ENCODE data around the gene ELF4. TPM values are rescaled to one million over a fixed set of nuclear protein-coding genes. Genes with fewer than 3 reads are reported as not detected.
A peak's percentile ranks its signal among the peaks of the same experiment; 100 is the strongest.

The ELF4 gene
- 26.1 and 26.6 TPM in 2 replicates for total RNA-seq

DNA sequence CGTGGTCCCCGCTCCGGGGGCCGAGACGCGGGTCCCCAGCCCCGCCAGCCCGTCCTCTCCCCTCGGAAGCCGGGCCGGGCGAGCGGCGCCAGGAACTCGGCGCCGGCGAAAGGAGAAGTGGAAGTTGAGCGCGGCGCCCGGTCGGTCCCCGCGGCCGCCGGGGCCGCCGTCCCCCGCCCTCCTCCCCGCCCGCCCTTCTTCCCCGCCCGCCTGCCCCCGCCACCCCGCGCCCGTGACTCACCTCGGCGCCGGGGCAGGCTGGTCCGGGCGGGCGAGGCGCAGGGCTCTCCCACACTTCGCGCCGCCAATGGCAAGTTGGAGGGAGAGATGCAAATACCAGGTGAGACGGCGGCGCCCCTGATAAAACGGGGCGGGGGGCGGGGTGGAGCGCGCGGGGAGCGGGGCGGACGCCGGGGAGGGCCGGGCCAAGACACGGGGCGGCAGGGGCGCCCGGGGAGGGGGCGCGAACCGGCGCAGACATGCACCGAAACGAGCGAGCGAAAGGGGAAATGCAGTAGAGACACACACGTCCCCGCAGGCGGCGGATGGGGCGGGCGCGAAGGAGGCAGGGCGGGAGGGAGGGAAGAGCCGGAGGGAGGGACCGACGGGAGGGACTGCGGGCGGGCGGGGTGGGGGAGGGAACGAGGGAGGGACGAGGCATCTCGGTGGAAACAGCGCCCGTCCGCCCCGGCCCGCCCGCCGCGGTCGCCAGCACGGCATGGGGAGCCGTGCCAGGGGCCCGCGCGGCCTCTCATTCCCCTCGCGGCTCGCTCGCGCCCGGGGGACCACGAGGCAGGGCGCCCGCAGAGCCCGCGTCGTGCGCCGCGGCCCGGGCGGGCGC is at the start of gene ELF4:
Gene ELF4, minus strand, starts transcription at position 119 of the 841 bp plus-strand sequence. CDS start 29,167 bp downstream, outside the sequence.
- Mint-ChIP-seq H3K27ac (peak within 1 kb of the TSS; percentile 92), H3K27me3 (ENCODE audit: insufficient read depth) (no peaks in the 10 kb centered on the region)
- intact Hi-C loops (cut with micrococcal nuclease): loop anchor here (1.0 kb wide), 2 partner anchors 10 to 28 kb away; no protein-coding TSS in a partner anchor

DNA sequence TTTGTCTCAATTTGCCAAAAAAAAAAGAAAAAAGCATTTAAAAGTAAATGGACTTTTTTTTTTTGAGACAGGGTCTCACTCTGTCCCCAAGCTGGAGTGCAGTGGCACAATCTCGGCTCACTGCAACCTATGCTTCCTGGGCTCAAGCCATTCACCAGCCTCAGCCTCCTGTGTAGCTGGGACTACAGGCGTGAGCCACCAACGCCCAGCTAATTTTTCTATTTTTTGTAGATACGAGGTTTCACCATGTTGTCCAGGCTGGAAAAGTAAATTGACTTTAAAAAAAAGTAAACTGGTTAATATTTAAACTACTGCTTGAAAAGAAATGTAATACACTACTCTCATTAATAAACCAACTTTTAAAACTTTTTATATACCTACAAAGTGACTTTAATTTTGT is 49.5 kb upstream of the ELF4 start:
- H3K4me1 Mint-ChIP-seq (ENCODE audit: low read depth): peaks cover 21% of the 10 kb centered on the region
- H3K4me3 Mint-ChIP-seq: no peak overlapping the region
- no peaks in the 10 kb centered on the region for H3K27me3 Mint-ChIP-seq (ENCODE audit: insufficient read depth)
- intact Hi-C loops (cut with micrococcal nuclease): no loop called here
- peaks cover 3% of the 10 kb centered on the region for H3K36me3 Mint-ChIP-seq (ENCODE audit: low read depth)
- DNase-seq (ENCODE audit: low spot score): no peak
- no peaks in the 10 kb centered on the region for H3K9me3 Mint-ChIP-seq
- H3K27ac Mint-ChIP-seq: no peak overlapping the region

More for the DNA sequence above, at the start of gene ELF4:
- peak; percentile 38 for DNase-seq (ENCODE audit: low spot score)
- peaks cover 21% of the 10 kb centered on the region for H3K4me1 Mint-ChIP-seq (ENCODE audit: low read depth)
- H3K9me3 Mint-ChIP-seq: no peaks in the 10 kb centered on the region
- H3K4me3 Mint-ChIP-seq: peak within 1 kb of the TSS; percentile 93
- peaks cover 2% of the 10 kb centered on the region for H3K36me3 Mint-ChIP-seq (ENCODE audit: low read depth)

DNA sequence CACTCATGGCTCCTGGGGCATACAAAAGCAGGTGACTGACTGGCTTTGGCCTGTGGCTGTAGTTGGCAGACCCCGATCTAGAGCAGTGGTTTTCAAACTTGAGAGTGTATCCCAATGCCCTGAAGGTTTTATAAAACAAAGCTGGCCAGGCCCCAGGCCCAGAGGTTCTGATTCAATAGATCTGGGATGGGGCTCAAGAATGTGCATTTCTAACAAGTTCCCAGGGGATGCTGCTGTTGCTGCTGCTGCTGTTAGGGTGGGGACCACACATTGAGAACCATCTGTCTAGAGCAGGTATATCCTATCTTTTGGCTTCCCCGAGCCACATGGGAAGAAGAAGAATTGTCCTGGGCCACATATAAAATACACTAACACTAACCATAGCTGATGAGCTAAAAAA is 48.0 kb upstream of the ELF4 start:
- intact Hi-C loops (cut with micrococcal nuclease): no loop called here
- no peak for DNase-seq (ENCODE audit: low spot score)
- Mint-ChIP-seq H3K27me3 (ENCODE audit: insufficient read depth) (no peaks in the 10 kb centered on the region), H3K36me3 (ENCODE audit: low read depth) (peaks cover 6% of the 10 kb centered on the region), H3K4me3 (no peak overlapping the region), H3K27ac (no peak overlapping the region), H3K9me3 (no peaks in the 10 kb centered on the region), H3K4me1 (ENCODE audit: low read depth) (peaks cover 21% of the 10 kb centered on the region)

DNA sequence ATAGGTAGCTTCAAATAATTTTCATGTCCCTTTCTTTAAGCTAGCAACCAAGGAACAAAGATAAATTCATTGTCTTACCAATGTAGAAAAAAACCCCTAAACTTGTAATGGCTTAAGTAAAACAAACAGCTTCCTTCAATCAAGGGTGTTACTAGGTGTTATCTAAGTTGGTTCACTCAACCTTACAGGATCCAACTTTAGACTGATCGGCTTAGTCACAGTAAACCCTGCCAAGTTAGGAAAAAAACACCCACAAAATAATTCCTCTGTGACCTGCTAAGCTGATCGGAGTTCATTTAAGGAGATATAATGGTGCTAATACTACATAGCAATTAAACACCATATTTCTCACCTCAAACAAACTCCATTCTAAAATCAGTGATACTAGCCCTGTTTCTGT is 45.3 kb upstream of the ELF4 start:
- intact Hi-C loops (cut with micrococcal nuclease): no loop called here
- Mint-ChIP-seq H3K27me3 (ENCODE audit: insufficient read depth) (no peaks in the 10 kb centered on the region), H3K4me1 (ENCODE audit: low read depth) (peaks cover 11% of the 10 kb centered on the region), H3K4me3 (no peak overlapping the region), H3K27ac (no peak overlapping the region), H3K36me3 (ENCODE audit: low read depth) (peaks cover 6% of the 10 kb centered on the region), H3K9me3 (no peaks in the 10 kb centered on the region)
- DNase-seq (ENCODE audit: low spot score): no peak

DNA sequence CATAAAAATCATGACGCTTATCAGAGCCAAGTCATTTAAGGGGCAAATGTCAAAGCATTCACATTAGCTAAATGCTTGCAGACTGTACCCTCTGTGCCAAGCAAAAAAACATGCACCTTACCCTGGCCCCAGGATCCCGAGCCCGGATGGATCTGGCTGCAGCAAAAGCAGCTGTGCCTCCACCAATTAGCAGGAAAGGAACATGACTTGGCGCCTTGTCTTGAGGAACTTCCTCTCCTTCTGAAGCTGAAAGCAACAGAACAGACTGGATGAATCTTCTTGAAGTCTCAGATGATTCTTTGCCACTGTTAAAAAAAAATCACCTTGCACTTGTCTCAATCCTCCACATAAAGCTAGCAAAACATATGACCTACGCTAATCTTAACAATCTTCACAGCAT is 37.3 kb upstream of the ELF4 start:
- no peaks in the 10 kb centered on the region for H3K27me3 Mint-ChIP-seq (ENCODE audit: insufficient read depth)
- H3K9me3 Mint-ChIP-seq: no peaks in the 10 kb centered on the region
- H3K4me1 Mint-ChIP-seq (ENCODE audit: low read depth): peaks cover 5% of the 10 kb centered on the region
- no peak overlapping the region for H3K4me3 Mint-ChIP-seq
- peak overlapping the region; percentile 23 for H3K27ac Mint-ChIP-seq
- intact Hi-C loops (cut with micrococcal nuclease): no loop called here
- peaks cover 24% of the 10 kb centered on the region for H3K36me3 Mint-ChIP-seq (ENCODE audit: low read depth)
- DNase-seq (ENCODE audit: low spot score): no peak

DNA sequence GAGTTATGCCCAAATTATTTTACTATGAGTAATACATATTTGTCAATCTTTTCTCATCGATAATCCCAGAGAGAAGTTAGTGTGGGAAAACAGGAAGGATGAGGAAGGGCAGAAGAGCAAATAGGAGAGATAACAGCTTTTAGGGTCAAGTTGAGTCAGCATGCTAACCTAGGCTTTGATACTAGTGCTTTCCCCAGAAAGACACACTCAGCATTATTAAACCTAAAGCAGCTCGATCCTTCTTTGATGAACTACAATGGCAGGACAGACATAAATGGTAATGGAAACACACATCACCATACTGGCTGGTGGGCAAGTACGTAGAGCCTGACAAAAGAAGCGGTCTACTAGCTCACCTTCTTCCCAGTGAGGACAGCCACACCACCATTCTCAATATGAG is 34.8 kb upstream of the ELF4 start:
- Mint-ChIP-seq H3K4me3 (no peak overlapping the region), H3K4me1 (ENCODE audit: low read depth) (peaks cover 5% of the 10 kb centered on the region), H3K27ac (no peak overlapping the region), H3K27me3 (ENCODE audit: insufficient read depth) (no peaks in the 10 kb centered on the region), H3K9me3 (no peaks in the 10 kb centered on the region), H3K36me3 (ENCODE audit: low read depth) (peaks cover 24% of the 10 kb centered on the region)
- no peak for DNase-seq (ENCODE audit: low spot score)
- intact Hi-C loops (cut with micrococcal nuclease): no loop called here

DNA sequence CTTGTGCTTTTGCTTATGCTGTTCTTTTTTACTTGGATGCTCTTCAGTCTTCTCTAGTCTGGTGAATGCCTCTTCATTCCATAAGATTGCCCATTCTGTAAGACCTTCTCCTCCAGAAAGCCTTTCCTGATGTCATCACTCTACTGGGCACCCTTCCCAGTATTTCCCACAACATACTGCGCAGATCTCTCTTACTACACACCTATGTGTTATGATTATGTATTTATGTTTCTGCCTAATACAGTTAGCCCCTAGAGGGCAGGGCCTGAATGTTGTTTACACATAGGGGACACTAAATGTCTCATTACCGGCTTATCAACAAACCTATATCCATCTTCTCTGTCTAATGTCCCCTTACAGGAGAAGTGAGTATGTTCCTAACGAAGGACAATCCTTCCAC is 34.2 kb upstream of the ELF4 start:
- Mint-ChIP-seq H3K4me1 (ENCODE audit: low read depth) (peaks cover 5% of the 10 kb centered on the region), H3K27ac (no peak overlapping the region), H3K36me3 (ENCODE audit: low read depth) (peaks cover 24% of the 10 kb centered on the region), H3K4me3 (no peak overlapping the region), H3K9me3 (no peaks in the 10 kb centered on the region), H3K27me3 (ENCODE audit: insufficient read depth) (no peaks in the 10 kb centered on the region)
- DNase-seq (ENCODE audit: low spot score): no peak
- intact Hi-C loops (cut with micrococcal nuclease): loop anchor here (1.0 to 5.0 kb wide), 2 partner anchors 12 to 48 kb away; no protein-coding TSS in a partner anchor

DNA sequence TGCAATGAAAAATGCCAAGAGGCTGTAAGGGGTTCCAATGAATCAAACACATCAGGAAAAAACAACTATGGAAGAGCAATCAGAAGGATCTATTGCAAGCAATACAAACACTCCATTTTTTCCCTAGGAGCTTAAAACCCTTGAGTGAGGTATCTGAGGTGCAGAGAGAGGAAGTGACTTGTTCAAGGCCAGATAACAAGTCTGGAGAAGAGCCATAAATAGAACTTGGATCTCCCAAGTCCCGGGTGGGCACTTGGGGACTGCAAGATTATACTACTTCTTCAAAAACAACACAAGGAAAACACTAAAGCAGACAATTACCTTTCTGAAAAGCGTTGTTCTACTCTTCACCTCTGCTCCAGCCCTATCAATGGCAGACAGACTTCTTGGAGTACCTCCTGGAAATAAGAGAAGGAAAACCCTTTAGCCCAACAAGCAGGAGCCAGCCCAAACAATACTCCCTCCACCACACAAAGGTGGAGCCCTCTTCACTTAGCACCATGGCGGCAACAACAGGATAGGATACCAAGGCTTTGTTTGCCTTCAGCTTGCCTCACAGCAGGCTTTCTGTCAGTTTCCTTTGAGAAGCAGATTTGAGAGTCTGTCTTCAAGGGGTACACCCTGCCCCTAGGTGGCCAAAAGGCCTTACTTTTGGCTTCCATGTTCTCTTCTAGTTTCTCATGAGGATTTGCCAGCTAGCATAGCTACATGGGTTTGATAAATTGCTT is 29.3 kb upstream of the ELF4 start:
- H3K36me3 Mint-ChIP-seq (ENCODE audit: low read depth): peaks cover 22% of the 10 kb centered on the region
- intact Hi-C loops (cut with micrococcal nuclease): loop anchor here (5.0 kb wide), 1 partner anchor 53 kb away; no protein-coding TSS in a partner anchor
- no peak overlapping the region for H3K27ac Mint-ChIP-seq
- no peaks in the 10 kb centered on the region for H3K27me3 Mint-ChIP-seq (ENCODE audit: insufficient read depth)
- no peaks in the 10 kb centered on the region for H3K9me3 Mint-ChIP-seq
- no peak for DNase-seq (ENCODE audit: low spot score)
- H3K4me1 Mint-ChIP-seq (ENCODE audit: low read depth): no peaks in the 10 kb centered on the region
- no peak overlapping the region for H3K4me3 Mint-ChIP-seq

DNA sequence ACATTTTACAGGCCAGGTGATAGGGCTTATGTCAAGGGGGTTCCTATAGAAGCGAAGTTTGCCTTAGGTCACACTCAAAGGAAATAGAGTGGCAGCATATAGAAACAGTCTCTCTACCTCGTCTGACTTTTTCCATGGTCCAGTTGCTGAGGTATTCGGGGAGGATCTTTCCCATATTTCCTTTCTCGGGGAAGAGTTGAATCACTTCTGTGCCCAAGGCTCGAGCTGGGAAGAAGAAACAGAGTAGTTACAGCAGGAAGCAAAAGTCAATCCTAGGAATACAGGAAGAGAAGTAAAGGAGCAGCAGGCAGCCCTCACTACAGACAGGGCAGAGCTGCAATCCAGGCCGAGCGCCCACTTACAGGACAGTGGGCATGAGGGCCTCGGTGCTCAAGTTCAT is 26.7 kb upstream of the ELF4 start:
- intact Hi-C loops (cut with micrococcal nuclease): no loop called here
- Mint-ChIP-seq H3K4me1 (ENCODE audit: low read depth) (no peaks in the 10 kb centered on the region), H3K27ac (no peak overlapping the region), H3K9me3 (no peaks in the 10 kb centered on the region), H3K4me3 (no peak overlapping the region), H3K36me3 (ENCODE audit: low read depth) (peaks cover 13% of the 10 kb centered on the region), H3K27me3 (ENCODE audit: insufficient read depth) (no peaks in the 10 kb centered on the region)
- DNase-seq (ENCODE audit: low spot score): no peak

DNA sequence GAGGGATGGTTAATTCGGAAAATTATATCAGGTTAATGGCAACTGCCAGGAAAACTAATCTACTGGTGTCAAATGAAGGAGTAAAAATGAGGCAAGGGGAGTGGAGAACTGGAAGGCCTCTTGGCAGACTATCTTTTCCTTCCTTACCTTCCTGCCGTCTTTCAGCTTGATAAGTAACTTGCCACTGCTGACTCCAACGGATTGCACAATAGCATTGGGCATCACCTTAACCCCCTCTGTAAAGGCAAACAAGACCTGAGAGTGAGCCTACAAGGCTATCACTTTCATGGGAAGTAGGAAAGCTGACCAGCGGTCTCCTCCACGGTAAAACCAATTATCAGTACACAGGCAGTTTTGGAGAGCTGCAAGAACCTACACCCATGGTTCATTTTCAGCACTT is 26.2 kb upstream of the ELF4 start:
- no peaks in the 10 kb centered on the region for H3K27me3 Mint-ChIP-seq (ENCODE audit: insufficient read depth)
- no peak overlapping the region for H3K4me3 Mint-ChIP-seq
- no peak overlapping the region for H3K27ac Mint-ChIP-seq
- no peaks in the 10 kb centered on the region for H3K4me1 Mint-ChIP-seq (ENCODE audit: low read depth)
- H3K36me3 Mint-ChIP-seq (ENCODE audit: low read depth): peaks cover 13% of the 10 kb centered on the region
- DNase-seq (ENCODE audit: low spot score): no peak
- intact Hi-C loops (cut with micrococcal nuclease): no loop called here
- H3K9me3 Mint-ChIP-seq: no peaks in the 10 kb centered on the region

DNA sequence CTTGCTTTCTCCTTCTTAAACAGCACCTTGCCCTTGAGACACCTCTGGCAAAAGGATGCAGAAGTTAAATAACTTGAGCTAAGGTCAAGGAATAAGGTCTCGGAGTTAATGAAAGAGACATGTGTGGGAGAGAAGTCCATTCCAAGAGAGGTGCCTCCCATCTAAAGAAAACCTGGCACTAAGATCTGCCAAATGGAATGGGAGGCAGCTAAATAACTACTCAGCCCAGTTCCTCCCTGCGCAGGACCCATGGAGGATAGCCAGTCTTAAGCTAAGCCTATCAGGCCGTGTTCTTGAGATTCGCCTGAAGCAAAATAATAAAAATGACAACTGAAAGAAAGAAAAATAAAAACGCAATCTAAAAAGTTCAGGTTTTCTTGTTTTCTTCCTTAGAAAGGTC is 20.7 kb upstream of the ELF4 start:
- H3K27me3 Mint-ChIP-seq (ENCODE audit: insufficient read depth): no peaks in the 10 kb centered on the region
- no peak for DNase-seq (ENCODE audit: low spot score)
- H3K4me3 Mint-ChIP-seq: no peak overlapping the region
- intact Hi-C loops (cut with micrococcal nuclease): no loop called here
- no peaks in the 10 kb centered on the region for H3K9me3 Mint-ChIP-seq
- peaks cover 16% of the 10 kb centered on the region for H3K36me3 Mint-ChIP-seq (ENCODE audit: low read depth)
- H3K27ac Mint-ChIP-seq: no peak overlapping the region
- H3K4me1 Mint-ChIP-seq (ENCODE audit: low read depth): no peaks in the 10 kb centered on the region

DNA sequence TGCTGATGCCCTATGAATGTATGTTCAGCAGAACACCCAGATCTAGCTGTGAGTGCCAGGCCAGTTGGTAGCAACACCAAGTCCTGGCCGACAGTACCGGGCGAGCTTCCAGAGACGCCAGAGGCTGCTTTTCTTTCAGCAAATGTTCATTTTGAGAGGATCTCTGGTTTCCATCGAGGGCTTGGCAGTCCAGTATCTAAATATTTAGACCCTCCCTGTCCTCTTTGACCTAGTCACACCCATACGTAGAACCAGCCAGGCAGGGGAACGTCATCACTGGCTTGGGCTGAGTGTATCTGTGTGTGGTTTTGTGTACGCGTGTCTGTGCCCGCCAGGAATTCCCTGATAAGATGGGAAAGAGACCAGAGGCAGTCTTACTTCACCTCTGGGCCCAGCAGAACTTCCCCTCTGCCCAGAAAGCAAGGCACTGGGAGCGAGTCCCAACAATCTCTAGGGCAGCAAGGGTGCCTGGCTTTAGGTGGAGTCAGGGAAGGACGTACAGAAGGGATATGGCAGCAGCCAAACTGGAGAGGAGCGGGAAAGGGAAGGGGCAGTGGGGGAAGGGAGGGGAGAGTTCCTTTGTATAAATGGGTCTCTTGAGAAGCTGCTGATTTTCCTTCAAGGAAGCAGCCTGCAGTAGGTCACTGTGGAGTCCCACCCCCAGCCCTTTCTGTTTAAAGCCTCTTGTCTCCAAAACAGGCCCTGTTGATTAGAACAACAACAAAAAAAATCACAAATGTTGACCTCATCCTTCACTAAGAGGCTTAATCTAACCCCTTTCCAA is 15.0 kb upstream of the ELF4 start:
- no peak overlapping the region for H3K4me3 Mint-ChIP-seq
- H3K9me3 Mint-ChIP-seq: no peaks in the 10 kb centered on the region
- intact Hi-C loops (cut with micrococcal nuclease): no loop called here
- peaks cover under 1% of the 10 kb centered on the region for H3K4me1 Mint-ChIP-seq (ENCODE audit: low read depth)
- no peak overlapping the region for H3K27ac Mint-ChIP-seq
- H3K36me3 Mint-ChIP-seq (ENCODE audit: low read depth): peaks cover 19% of the 10 kb centered on the region
- H3K27me3 Mint-ChIP-seq (ENCODE audit: insufficient read depth): no peaks in the 10 kb centered on the region
- DNase-seq (ENCODE audit: low spot score): no peak

Data from activated T-helper 1 cell treated with anti-CD3 and anti-CD28 coated beads, Interleukin-12 subunit alpha, Interleukin-12 subunit beta, Interleukin-2, Interleukin-4 antibody, amounts not matched to agents 30 ng/mL and 10 ng/mL and 1 ng/mL, durations not matched to agents 14 hours and 24 hours and 36 hours (primary cell).